Activated CD4-positive, alpha-beta T cell treated with anti-CD3 and anti-CD28 coated beads, Interleukin-2, amount 10 ng/mL, durations not matched to agents 7 days and 5 days (primary cell): Measurements from ENCODE around the gene TPO. TPM values are rescaled to one million over a fixed set of nuclear protein-coding genes. Genes with fewer than 3 reads are reported as not detected.

Experiments
- CTCF ChIA-PET: fragments of 350-600 bp; sonication (Branson Sonifier 250); formaldehyde crosslinking; loops from one replicate; lab custom pipeline; 2021; ENCODE audit warnings: antibody characterized with exemption; lab: Charles Lee
- POLR2A ChIA-PET: fragments of 350-600 bp; sonication (Branson Sonifier 250); formaldehyde crosslinking; loops from one replicate; lab custom pipeline; 2021; ENCODE audit warnings: antibody characterized with exemption; lab: Charles Lee
- DNase-seq: peaks from one replicate; pipeline ENCODE4 v3.0.0-alpha.2; 2020
- H3K27ac Mint-ChIP-seq: one replicate; pipeline ENCODE4 v1.8.0; 2021; ENCODE audit warnings: mild to moderate bottlenecking, moderate library complexity, mixed read lengths
- H3K27me3 Mint-ChIP-seq: one replicate; pipeline ENCODE4 v1.8.0; 2021; ENCODE audit warnings: mixed read lengths
- H3K36me3 Mint-ChIP-seq: one replicate; pipeline ENCODE4 v1.8.0; 2021; ENCODE audit warnings: low read depth, mixed read lengths
- H3K4me1 Mint-ChIP-seq: one replicate; pipeline ENCODE4 v1.8.0; 2021; ENCODE audit warnings: mixed read lengths
- H3K4me3 Mint-ChIP-seq: one replicate; pipeline ENCODE4 v1.8.0; 2021; ENCODE audit warnings: mild to moderate bottlenecking, moderate library complexity, mixed read lengths
- H3K9me3 Mint-ChIP-seq: one replicate; pipeline ENCODE4 v1.8.0; 2021; ENCODE audit warnings: mixed read lengths
- total RNA-seq, 2 experiments: library from RNA; stranded (reverse); gene quantifications; one replicate each; pipeline ENCODE4 v1.2.3, GENCODE V29; 2021

TPO gene
- total RNA-seq, 2 experiments from 2014 or later, result 0.22 TPM; not detected in 1

DNA sequence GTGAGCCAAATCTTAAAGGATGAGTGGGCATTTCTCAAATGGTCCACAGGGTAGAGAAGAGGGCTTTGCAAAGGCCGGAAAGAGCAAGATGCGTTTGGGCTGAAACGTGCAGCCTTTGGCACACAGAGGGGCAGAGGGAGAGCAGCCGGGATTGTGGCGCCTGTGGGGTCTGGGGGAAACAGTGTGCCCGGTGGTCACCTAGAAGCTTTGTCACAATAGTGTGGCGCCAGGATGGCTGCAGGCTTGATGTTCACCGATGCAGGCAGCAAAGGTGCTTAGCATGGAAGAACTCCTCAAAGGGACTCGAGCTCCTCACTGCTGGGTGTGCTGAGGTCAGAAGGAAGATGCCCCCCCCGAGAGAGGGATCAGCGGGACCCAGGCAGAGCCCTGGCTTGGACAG is 23.8 kb downstream of the TPO start:
- no peaks in the 10 kb centered on the region for H3K9me3 Mint-ChIP-seq
- no peak for DNase-seq

DNA sequence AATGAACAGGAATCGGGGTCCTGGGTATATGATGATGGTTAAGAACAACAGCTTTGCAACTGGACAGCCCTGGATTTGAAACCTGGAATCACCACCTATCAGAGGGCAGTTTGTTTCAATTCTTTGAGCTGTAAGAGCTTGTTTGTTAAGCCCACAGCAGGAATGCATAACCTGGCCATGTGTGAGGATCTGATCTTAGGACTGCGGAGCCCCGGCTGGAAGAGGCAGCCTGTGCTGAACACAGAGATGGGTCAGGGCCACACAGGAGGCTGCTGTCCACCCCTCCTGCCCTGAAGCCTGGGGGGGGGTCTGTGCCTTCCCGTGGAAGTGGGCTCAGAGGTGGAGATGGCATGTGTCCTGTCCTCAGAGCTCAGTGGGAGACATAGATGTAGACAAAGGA is 24.3 kb downstream of the TPO start:
- CTCF ChIA-PET, result no interaction called here
- Mint-ChIP-seq H3K27ac (no peak overlapping the region), H3K9me3 (no peaks in the 10 kb centered on the region), H3K27me3 (no peaks in the 10 kb centered on the region), H3K4me1 (no peaks in the 10 kb centered on the region), H3K36me3 (no peaks in the 10 kb centered on the region), H3K4me3 (no peak overlapping the region)
- no peak for DNase-seq
- POLR2A ChIA-PET, result no interaction called here

More for the DNA sequence above, 23.8 kb downstream of the TPO start:
- ChIA-PET POLR2A (no interaction called here), CTCF (no interaction called here)
- no peak overlapping the region for H3K4me3 Mint-ChIP-seq
- H3K27ac Mint-ChIP-seq, result no peak overlapping the region
- no peaks in the 10 kb centered on the region for H3K4me1 Mint-ChIP-seq
- no peaks in the 10 kb centered on the region for H3K27me3 Mint-ChIP-seq
- H3K36me3 Mint-ChIP-seq, result no peaks in the 10 kb centered on the region

DNA sequence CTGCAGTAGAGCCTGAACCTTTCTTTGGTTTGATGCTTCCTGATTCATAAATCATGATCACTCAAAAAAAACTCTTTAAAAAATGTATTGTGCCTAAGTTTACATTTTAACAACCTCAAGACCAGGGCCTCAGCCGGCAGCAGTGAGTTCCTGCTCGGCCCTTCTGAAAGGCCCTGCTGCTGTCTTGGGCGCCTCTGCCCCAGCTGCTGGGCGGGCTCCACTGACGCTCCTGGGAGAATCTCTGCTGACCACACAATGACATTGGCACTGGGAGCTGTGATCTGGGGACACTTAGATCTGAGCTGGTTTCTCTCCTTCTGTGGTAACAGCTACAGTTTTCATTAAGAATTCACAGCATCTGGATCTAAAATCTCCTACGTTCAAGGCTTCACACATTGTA is 25.7 kb downstream of the TPO start:
- Mint-ChIP-seq H3K27me3 (no peaks in the 10 kb centered on the region), H3K4me3 (no peak overlapping the region), H3K4me1 (no peaks in the 10 kb centered on the region), H3K27ac (no peak overlapping the region), H3K36me3 (no peaks in the 10 kb centered on the region), H3K9me3 (no peaks in the 10 kb centered on the region)
- CTCF ChIA-PET, result no interaction called here
- POLR2A ChIA-PET, result no interaction called here
- no peak for DNase-seq

DNA sequence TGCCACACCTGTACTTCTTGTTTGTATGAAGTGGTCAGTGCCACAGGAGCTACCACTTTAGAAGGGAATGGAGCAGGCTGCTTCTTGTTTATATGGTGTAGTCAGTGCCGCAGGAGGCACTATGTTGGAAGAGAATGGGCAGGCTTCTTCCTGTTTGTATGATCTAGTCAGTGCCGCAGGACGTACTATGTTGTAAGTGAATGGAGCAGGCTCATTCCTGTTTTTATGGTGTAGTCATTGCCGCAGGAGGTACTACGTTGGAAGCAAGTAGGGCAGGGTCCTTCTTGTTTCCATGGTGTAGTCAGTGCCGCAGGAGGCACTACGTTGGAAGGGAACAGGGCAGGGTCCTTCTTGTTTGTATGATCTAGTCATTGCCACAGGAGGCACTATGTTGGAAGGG is 27.3 kb downstream of the TPO start:
- ChIA-PET POLR2A (no interaction called here), CTCF (no interaction called here)
- H3K27ac Mint-ChIP-seq, result no peak overlapping the region

DNA sequence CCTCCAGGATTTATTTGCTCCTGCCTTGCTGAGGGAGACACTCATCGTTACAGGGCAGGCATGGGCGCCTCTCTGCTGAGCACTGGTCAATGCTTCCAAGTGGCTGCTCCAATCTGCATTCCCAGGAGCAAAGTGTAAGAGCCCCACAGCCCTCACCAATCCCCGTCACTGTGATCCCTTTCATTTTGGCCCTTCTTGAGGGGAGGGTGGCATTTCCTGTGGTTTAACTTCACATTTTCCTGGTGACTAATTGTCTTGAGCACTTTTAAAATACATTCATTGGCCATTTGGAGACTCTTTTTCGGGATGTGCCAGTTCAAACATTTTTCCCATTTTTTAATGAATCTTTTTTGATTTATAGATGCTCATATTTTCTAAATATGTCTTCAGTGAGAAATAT is 33.0 kb downstream of the TPO start:
- H3K27me3 Mint-ChIP-seq, result peaks cover 11% of the 10 kb centered on the region
- ChIA-PET POLR2A (no interaction called here), CTCF (no interaction called here)
- no peaks in the 10 kb centered on the region for H3K36me3 Mint-ChIP-seq
- no peaks in the 10 kb centered on the region for H3K9me3 Mint-ChIP-seq
- DNase-seq, result no peak
- H3K27ac Mint-ChIP-seq, result no peak overlapping the region
- no peak overlapping the region for H3K4me3 Mint-ChIP-seq
- H3K4me1 Mint-ChIP-seq, result no peaks in the 10 kb centered on the region

More for the DNA sequence above, 27.3 kb downstream of the TPO start:
- Mint-ChIP-seq H3K4me1 (no peaks in the 10 kb centered on the region), H3K4me3 (no peak overlapping the region), H3K36me3 (no peaks in the 10 kb centered on the region), H3K27me3 (no peaks in the 10 kb centered on the region), H3K9me3 (no peaks in the 10 kb centered on the region)
- no peak for DNase-seq

DNA sequence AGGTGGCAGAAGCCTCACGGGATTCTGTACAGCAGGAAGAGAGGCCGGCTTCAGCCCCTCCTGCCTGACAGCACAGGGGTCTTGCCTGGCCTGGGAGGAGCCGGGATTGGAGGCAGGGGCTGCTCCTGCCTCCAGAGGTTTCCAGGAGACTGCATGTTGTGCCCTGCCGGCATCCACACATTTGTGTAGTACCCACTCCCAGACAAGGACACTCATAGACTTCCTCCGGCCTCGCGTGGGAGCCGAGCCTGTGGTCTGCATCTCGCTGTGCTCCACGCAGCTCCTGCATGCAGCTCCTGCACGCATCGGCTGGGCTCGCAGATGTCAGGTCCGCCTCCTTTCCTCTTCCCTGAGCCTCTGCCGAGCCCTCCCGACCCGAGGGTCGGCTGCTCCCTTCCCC is 34.7 kb downstream of the TPO start:
- Mint-ChIP-seq H3K36me3 (no peaks in the 10 kb centered on the region), H3K4me1 (no peaks in the 10 kb centered on the region), H3K27me3 (peaks cover 14% of the 10 kb centered on the region), H3K9me3 (no peaks in the 10 kb centered on the region), H3K27ac (no peak overlapping the region), H3K4me3 (no peak overlapping the region)
- no peak for DNase-seq
- CTCF ChIA-PET, result no interaction called here
- POLR2A ChIA-PET, result no interaction called here

DNA sequence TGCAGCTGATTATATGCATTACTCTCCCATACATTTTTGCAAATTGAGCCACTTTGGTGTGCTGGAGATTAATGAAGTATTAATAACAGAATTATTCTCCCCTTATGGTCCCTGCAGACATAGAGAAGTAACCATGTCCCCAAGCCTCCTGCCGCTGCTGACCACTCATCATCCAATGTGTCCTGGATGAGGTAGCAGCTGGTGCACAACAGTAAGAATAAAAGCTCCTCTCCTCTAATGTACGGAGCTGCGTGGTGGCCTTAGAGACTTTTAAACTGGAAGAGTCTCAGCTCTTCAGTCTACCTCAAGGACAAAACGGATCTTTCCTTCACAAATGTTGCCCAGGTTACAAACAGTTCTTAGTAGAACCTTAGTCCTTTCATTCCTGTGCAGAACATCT is 37.7 kb downstream of the TPO start:
- POLR2A ChIA-PET, result no interaction called here
- H3K27ac Mint-ChIP-seq, result no peak overlapping the region

DNA sequence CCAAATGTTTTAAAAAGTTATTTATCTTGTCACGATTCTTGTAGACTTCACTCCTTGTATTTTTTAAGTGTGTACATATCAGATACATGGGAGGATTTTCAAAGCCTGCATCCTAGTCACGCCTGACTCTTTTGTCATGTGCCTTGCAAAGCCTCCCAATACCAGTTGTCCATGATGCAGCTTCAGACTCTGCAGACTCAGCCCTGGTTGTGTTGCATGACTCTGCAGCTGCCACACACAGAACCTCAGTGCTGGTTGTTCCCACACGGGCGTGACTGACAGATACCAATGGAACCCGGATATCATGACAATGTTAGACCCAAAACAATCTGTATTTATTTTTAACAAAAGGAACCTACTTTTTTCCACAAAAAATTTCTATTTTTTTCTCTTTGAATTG is 38.2 kb downstream of the TPO start:
- Mint-ChIP-seq H3K27ac (no peak overlapping the region), H3K9me3 (peaks cover 2% of the 10 kb centered on the region), H3K27me3 (peaks cover 14% of the 10 kb centered on the region), H3K4me1 (no peaks in the 10 kb centered on the region), H3K36me3 (no peaks in the 10 kb centered on the region), H3K4me3 (no peak overlapping the region)
- DNase-seq, result no peak
- ChIA-PET POLR2A (no interaction called here), CTCF (no interaction called here)

More for the DNA sequence above, 37.7 kb downstream of the TPO start:
- CTCF ChIA-PET, result no interaction called here
- no peak for DNase-seq
- Mint-ChIP-seq H3K36me3 (no peaks in the 10 kb centered on the region), H3K27me3 (peaks cover 14% of the 10 kb centered on the region), H3K4me3 (no peak overlapping the region), H3K4me1 (no peaks in the 10 kb centered on the region), H3K9me3 (no peaks in the 10 kb centered on the region)

DNA sequence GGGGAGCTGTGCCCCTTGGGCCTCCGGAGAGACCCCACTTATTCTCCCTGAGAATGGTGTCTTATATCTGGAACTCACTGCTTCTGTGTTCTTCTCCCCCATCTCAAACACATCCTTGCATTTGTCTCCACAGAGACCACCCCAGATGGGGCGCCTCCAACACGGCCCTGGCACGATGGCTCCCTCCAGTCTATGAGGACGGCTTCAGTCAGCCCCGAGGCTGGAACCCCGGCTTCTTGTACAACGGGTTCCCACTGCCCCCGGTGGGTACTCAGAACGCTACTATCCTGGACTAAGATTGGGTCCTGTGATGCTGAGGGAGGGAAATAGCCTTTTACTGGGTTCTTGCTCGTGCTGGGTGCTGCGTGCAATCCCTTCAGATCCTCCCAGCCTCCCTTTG is 40.3 kb downstream of the TPO start:
- CTCF ChIA-PET, result no interaction called here

DNA sequence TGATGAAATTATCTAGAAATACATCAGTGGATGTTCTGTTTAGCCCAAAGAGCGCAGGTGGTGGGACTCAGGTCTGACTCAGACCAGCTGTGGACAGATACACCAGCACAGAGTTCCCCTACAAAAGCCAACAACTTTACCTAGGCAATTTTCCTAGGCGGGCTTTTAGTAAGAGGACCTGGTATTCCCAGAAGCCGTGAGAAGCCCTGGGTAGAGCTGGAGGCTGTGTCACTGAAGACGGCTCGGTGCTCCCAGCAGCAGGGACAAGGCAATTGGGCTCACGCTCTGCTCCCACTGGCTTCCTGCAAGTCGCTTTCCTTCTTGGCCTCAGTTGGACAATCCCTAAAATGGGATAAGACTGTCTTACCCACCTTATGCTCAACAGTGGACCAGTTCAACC is 41.1 kb downstream of the TPO start:
- ChIA-PET POLR2A (no interaction called here), CTCF (no interaction called here)
- Mint-ChIP-seq H3K27me3 (peaks cover 9% of the 10 kb centered on the region), H3K27ac (no peak overlapping the region), H3K4me1 (no peaks in the 10 kb centered on the region), H3K9me3 (peaks cover 5% of the 10 kb centered on the region), H3K4me3 (no peak overlapping the region), H3K36me3 (no peaks in the 10 kb centered on the region)
- DNase-seq, result no peak

More for the DNA sequence above, 40.3 kb downstream of the TPO start:
- peaks cover 5% of the 10 kb centered on the region for H3K9me3 Mint-ChIP-seq
- no peaks in the 10 kb centered on the region for H3K36me3 Mint-ChIP-seq
- POLR2A ChIA-PET, result no interaction called here
- peaks cover 12% of the 10 kb centered on the region for H3K27me3 Mint-ChIP-seq
- H3K4me1 Mint-ChIP-seq, result no peaks in the 10 kb centered on the region
- no peak for DNase-seq
- H3K27ac Mint-ChIP-seq, result no peak overlapping the region
- H3K4me3 Mint-ChIP-seq, result no peak overlapping the region

DNA sequence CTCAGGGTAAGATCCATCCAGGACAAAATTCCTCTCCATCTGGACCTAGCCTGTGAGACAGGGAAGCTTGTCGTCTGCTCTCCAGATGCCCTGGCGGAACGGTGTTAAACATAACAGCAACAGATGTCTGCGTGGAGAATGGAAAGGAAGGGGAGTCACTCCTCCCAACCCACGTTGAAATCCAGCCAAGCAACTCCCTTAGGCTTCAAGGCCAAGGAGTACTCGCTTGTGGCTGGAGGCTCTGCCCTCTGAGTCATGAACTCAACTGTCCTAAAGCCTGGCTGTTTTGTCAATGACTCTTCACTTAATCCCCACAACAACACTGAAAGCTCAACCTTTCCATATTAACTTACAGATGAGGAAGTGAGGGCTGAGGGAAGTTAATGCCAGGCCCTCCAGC is 42.2 kb downstream of the TPO start:
- POLR2A ChIA-PET, result no interaction called here
- Mint-ChIP-seq H3K36me3 (no peaks in the 10 kb centered on the region), H3K27me3 (peaks cover 7% of the 10 kb centered on the region), H3K4me1 (no peaks in the 10 kb centered on the region), H3K4me3 (no peak overlapping the region), H3K9me3 (peaks cover 5% of the 10 kb centered on the region), H3K27ac (no peak overlapping the region)
- CTCF ChIA-PET, result no interaction called here
- DNase-seq, result no peak

DNA sequence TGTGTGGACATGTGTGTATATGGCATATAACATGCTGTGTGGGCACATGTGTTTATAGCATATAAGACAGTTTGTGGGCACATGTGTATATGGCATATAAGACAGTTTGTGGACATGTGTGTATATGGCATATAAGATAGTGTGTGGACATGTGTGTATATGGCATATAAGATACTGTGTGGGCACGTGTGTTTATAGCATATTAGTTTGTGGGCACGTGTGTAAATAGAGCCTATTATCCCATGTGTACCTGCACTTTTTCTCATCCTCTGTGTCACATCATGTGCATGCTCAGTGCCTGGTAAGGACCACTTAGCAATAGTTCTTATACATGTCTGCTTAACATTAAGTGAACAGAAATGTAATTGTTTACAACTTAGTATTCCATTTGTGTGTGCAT is 45.2 kb downstream of the TPO start:
- no peak for DNase-seq

DNA sequence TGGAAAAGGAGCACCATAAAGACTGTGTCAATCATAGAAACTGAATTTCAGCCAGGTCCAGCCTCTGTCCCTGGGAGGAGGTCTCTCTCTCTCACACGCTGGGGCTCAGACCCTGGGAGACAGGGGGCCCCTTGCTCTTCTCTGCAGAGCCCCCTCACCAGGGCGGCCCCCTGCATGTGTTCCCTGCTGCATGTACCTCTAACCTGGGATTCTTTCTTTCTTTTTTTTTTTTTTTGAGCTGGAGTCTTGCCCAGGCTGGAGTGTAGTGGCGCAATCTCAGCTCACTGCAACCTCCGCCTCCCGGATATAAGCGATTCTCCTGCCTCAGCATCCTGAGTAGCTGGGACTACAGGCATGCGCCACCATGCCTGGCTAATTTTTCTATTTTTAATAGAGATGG is 46.5 kb downstream of the TPO start:
- peaks cover 5% of the 10 kb centered on the region for H3K9me3 Mint-ChIP-seq
- peaks cover 5% of the 10 kb centered on the region for H3K27me3 Mint-ChIP-seq
- CTCF ChIA-PET, result no interaction called here
- POLR2A ChIA-PET, result no interaction called here
- H3K27ac Mint-ChIP-seq, result peak overlapping the region; percentile 2
- no peaks in the 10 kb centered on the region for H3K4me1 Mint-ChIP-seq
- no peaks in the 10 kb centered on the region for H3K36me3 Mint-ChIP-seq
- no peak for DNase-seq
- H3K4me3 Mint-ChIP-seq, result no peak overlapping the region

More for the DNA sequence above, 45.2 kb downstream of the TPO start:
- CTCF ChIA-PET, result no interaction called here
- Mint-ChIP-seq H3K4me1 (no peaks in the 10 kb centered on the region), H3K27me3 (no peaks in the 10 kb centered on the region), H3K36me3 (no peaks in the 10 kb centered on the region), H3K4me3 (no peak overlapping the region), H3K27ac (no peak overlapping the region), H3K9me3 (peaks cover 5% of the 10 kb centered on the region)
- POLR2A ChIA-PET, result no interaction called here

DNA sequence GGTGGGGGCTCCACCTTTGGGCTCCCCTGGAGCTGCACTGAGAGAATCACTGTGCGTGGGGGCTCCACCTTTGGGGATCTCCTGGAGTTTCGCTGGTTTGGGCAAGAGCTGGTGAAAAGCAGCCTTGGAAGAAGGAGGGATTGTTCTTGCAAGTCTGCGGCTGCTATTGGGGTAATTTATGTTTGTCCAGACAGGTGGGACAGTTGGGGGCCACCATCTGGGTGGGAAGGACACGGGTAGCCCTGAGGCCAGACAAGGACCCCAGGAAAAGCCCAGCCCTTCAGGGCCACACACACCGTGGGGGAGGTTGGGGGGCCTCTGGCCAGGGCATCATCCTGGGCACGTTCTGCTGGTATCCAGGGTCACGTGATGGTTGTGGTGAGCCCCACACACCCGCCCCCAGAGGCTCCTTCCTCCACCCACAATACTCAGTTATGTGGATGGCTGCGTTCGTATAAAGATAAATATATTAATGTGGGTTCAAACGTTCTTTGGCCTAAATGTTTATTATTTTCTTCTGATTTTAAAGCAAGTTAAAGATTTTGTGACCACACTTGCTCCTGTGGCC is 47.7 kb downstream of the TPO start:
- no peak for DNase-seq
- ChIA-PET CTCF (no interaction called here), POLR2A (no interaction called here)
- Mint-ChIP-seq H3K27me3 (peaks cover 11% of the 10 kb centered on the region), H3K27ac (no peak overlapping the region), H3K4me1 (no peaks in the 10 kb centered on the region), H3K9me3 (peaks cover 5% of the 10 kb centered on the region), H3K36me3 (no peaks in the 10 kb centered on the region), H3K4me3 (no peak overlapping the region)
